COLO668 (cell line): ENCODE results near the gene ARFGEF2.
"Not testable (repeated sequence)": the region's sequence is repeated elsewhere in the genome, so short reads cannot be mapped to it uniquely, and the experiment has no call there.

ENCODE experiments used
- DNase-seq: peaks from one replicate; lab custom pipeline; 2025; ENCODE audit not compliant: unreplicated experiment; lab: John Stamatoyannopoulos, UW

The ARFGEF2 gene

DNA sequence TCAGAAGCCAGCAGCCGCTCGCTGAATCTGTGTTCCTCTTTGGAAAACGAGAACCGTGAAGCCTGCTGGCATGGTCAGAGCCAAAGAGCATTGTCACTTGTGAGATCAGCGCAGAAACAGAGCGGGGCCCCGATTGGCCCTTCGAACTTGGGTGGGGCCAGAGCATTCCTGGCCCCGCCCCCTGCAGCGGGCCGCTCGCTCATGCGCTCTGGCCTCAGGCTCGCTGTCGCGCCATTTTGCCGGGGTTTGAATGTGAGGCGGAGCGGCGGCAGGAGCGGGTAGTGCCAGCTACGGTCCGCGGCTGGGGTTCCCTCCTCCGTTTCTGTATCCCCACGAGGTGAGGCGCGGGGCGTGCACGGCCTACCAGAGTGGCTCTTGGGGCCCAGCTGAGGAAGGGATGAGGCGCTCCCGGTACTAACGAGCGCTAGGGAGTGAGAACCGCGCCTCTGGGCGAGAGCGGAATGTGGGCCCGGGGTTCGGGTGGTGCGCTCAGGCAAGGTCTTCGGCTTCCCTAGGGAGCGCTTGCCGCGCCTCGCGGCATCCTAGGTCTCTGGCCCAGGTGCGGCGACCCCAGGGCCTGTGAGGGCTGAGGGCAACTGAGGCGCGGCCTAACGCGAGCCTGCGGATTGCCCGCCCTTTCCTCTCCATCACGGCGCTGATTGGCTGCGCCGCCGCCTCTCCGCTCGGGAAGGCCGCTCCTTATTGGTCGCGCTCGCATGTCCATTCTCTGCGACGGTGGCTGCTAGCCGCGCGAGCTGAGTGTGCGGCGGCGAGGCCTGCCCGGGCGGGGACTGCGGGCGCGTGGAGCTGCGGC is 124.8 kb downstream of the ARFGEF2 start, which contains the start of gene CSE1L:
Gene CSE1L (plus strand): TSS at position 226 of the 814 bp plus-strand sequence. CDS start 12,152 bp downstream, outside the sequence.
- DNase-seq: peak; percentile 97

- no peak for DNase-seq
Observed at GRCh38 chr20:49052334-49052733, 130.8 kb downstream of the ARFGEF2 start.

DNA sequence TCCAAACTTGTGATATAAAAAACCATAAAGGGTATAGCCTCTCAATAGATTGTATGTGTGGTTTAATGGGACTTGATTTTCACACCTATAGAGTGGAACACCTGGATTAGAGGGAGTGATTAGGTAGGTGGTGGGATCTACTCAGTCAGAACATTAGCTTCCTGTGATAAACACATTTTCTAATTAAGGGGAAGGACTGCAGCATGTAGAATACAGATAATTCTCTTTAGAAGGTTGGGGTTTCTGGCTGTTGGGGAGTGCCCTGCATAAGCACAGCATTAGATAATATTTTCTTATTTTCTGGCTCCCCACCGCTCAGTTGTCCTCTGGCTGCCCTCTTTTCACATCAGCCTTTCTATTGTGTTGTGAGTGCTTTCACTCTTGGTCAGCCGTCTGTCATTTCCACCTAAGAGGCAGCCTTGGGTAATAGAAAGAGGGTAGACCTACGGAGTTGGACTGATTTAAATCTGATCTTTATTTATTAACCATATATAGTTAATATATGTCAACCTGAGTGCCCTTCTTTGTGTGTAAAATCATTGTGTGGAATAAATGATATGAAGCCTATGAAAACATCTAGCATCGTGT is 132.6 kb downstream of the ARFGEF2 start:
- no peak for DNase-seq

DNA sequence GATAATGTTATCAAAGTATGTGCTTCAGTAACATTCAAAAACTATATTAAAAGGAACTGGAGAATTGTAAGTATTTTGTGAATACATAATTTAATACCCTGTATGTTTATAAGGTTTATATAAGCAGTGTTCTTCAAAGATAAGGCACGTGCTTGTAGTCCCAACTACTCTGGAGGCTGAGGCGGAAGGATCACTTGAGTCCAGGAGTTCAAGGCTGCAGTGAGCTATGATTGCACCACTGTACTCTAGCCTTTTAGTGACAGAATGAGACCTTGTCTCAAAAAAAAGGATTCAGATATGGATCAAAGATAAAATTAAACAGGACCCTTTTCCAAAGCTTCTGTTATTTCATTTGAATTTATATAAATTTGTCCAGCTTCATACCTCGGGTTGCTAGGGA is 141.8 kb downstream of the ARFGEF2 start:
- no peak for DNase-seq

GRCh38 chr20:49074521-49074920 is 153.0 kb downstream of the ARFGEF2 start:
- DNase-seq: no peak

DNA sequence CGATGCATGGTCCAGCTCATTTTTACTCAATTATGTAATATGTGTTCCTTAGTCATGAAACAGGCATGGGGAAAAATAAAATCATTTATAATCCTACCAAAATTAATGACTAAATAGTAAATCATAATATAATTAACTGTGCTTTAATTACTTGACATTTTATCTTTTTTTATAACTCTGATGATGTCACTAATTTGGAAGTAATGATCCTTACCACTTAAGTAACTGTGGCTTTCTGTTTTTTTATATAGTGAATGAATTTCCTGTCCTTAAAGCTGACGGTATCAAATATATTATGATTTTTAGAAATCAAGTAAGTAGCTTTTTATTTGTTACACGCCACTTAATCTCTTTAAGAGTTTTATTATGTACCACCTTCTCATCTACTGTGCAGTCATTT is 156.8 kb downstream of the ARFGEF2 start:
- DNase-seq: no peak

DNA sequence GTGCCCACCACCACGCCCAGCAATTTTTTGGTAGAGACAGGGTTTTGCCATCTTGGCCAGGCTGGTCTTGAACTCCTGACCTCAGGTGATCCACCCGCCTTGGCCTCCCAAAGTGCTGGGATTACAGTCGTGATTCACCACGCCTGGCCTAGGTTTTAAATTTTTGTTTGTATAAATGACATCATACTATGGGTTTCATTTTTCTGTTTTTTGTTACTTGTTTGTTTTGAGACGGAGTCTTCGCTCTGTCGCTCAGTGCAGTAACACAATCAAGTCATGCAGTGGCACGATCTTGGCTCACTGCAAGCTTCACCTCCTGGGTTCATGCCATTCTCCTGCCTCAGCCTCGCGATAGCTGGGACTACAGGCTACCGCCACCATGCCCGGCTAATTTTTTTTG is 160.8 kb downstream of the ARFGEF2 start:
- not testable (repeated sequence) for DNase-seq
